Sigmoid colon (tissue), 4 donors: Measurements from ENCODE around the gene CCDC7.

Experiments
- CTCF ChIP-seq, 4 experiments: fragments of 450-650 bp in 3 of 4; fragments of 200-600 bp in 1 of 4; IDR thresholded peaks; one replicate each; pipeline ENCODE4 v1.5.1; 2016 to 2019; ENCODE audit warnings: antibody characterized with exemption in 4 of 4, mild to moderate bottlenecking in 3 of 4, moderate library complexity in 2 of 4
- EP300 ChIP-seq, 4 donors: sonication (generic); formaldehyde crosslinking; IDR thresholded peaks; one replicate each; pipeline ENCODE4 v1.6.1; 2017; ENCODE audit warnings: antibody characterized with exemption in 4 of 4
- POLR2A ChIP-seq, 2 donors: fragments of 450-650 bp; IDR thresholded peaks; one replicate each; pipeline ENCODE4 v1.6.1; 2016; ENCODE audit warnings: antibody characterized with exemption in 2 of 2, mild to moderate bottlenecking in 2 of 2, moderate library complexity in 2 of 2
- POLR2AphosphoS5 ChIP-seq, 4 donors: sonication (generic); formaldehyde crosslinking; IDR thresholded peaks; one replicate each; pipeline ENCODE4 v1.6.1; 2017; ENCODE audit warnings: antibody characterized with exemption in 4 of 4

GRCh38 chr10:32600317-32600716 lies 154.4 kb downstream of the CCDC7 start:
- TF ChIP-seq POLR2A (IDR thresholded peaks at IDR 0.05) (no peak), POLR2AphosphoS5 (IDR thresholded peaks at IDR 0.05) (no peak), CTCF (IDR thresholded peaks at IDR 0.05) (no peak), EP300 (IDR thresholded peaks at IDR 0.05) (no peak)
